Upper lobe of right lung (tissue), 1 donor: Measurements from ENCODE around the gene HMGB3. TPM values are rescaled to one million over a fixed set of nuclear protein-coding genes. Genes with fewer than 3 reads are reported as not detected.

Source experiments
- ATAC-seq: fragments of 200-7000 bp; cut with Tn5 transposase; one replicate; pipeline ENCODE4 v1.9.1; 2020; ENCODE audit warnings: mild to moderate bottlenecking, moderate library complexity
- DNase-seq: peaks from one replicate; pipeline ENCODE4 v3.0.0-alpha.2; 2020
- H3K27ac ChIP-seq: fragments of 200-600 bp; one replicate; pipeline ENCODE4 v1.8.0; 2022
- H3K27me3 ChIP-seq: fragments of 200-600 bp; one replicate; pipeline ENCODE4 v1.8.0; 2022; ENCODE audit warnings: mild to moderate bottlenecking
- H3K36me3 ChIP-seq: fragments of 200-600 bp; one replicate; pipeline ENCODE4 v1.8.0; 2022
- H3K4me1 ChIP-seq: fragments of 200-600 bp; one replicate; pipeline ENCODE4 v1.8.0; 2022
- H3K4me3 ChIP-seq: fragments of 200-600 bp; one replicate; pipeline ENCODE4 v1.8.0; 2022; ENCODE audit warnings: mild to moderate bottlenecking
- H3K9me3 ChIP-seq: fragments of 200-600 bp; one replicate; pipeline ENCODE4 v1.8.0; 2022
- CTCF ChIP-seq: fragments of 200-600 bp; IDR thresholded peaks from one replicate; pipeline ENCODE4 v1.8.0; 2022; ENCODE audit warnings: antibody characterized with exemption
- intact Hi-C: fragments of 100-400 bp; cut with DNase I; formaldehyde crosslinking; loops from one replicate; pipeline ENCODE4 v1.11.0; 2022
- long read RNA-seq: library from polyadenylated mRNA; unstranded; transcript quantifications from one replicate; pipeline ENCODE4 v2.0.0, GENCODE V29; 2021
- total RNA-seq: library from RNA; stranded (reverse); fragmentation: NEBNext Ultra II Directional; extraction: Animal tissue kit (Norgen Biotek cat#: 25700); gene quantifications from one replicate; pipeline ENCODE4 v1.2.1, GENCODE V29; 2021
- donor health status: DM: no; HTN: yes; CAD: no; lungs with severe emphysema.

Gene HMGB3
- total RNA-seq: 19.5 TPM
- long read RNA-seq, transcript HMGB3-201 (5 exons, 3,560 nt): major isoform, 8 of 9 reads
- long read RNA-seq, partial matches to known transcripts: 1 of 9 reads
- long read RNA-seq, other reads (novel, unspliced or antisense): 0 of 9 reads

- ATAC-seq (peak; percentile 99), DNase-seq (peak; percentile 93)
- peak within 1 kb of the TSS; percentile 51 for H3K4me3 ChIP-seq
- no peaks in the 10 kb centered on the region for H3K27me3 ChIP-seq
- H3K4me1 ChIP-seq: no peaks in the 10 kb centered on the region
- no peaks in the 10 kb centered on the region for H3K36me3 ChIP-seq
- H3K9me3 ChIP-seq: no peaks in the 10 kb centered on the region
- TF ChIP-seq CTCF: no peak
- no peak within 1 kb of the TSS for H3K27ac ChIP-seq
- intact Hi-C loops: no loop called here
Measured at GRCh38 chrX:150982788-150983520, at the start of gene HMGB3. TSS of gene HMGB3 (plus strand) at chrX:150983335. CDS start at chrX:150985600, 2,265 bp downstream.

GRCh38 chrX:150933945-150934350, 49.2 kb upstream of the HMGB3 start:
- Histone ChIP-seq H3K9me3 (no peaks in the 10 kb centered on the region), H3K27me3 (no peaks in the 10 kb centered on the region), H3K4me1 (no peaks in the 10 kb centered on the region), H3K27ac (no peak overlapping the region), H3K36me3 (no peaks in the 10 kb centered on the region), H3K4me3 (no peak overlapping the region)
- no peak for TF ChIP-seq CTCF
- intact Hi-C loops: no loop called here
- ATAC-seq (no peak), DNase-seq (no peak)

GRCh38 chrX:150934453-150934852, 48.7 kb upstream of the HMGB3 start:
- no peak overlapping the region for H3K27ac ChIP-seq
- intact Hi-C loops: no loop called here
- H3K9me3 ChIP-seq: no peaks in the 10 kb centered on the region
- ATAC-seq: no peak
- no peaks in the 10 kb centered on the region for H3K27me3 ChIP-seq
- DNase-seq: no peak
- no peaks in the 10 kb centered on the region for H3K4me1 ChIP-seq
- no peak for TF ChIP-seq CTCF
- H3K36me3 ChIP-seq: no peaks in the 10 kb centered on the region
- no peak overlapping the region for H3K4me3 ChIP-seq

- no peak for TF ChIP-seq CTCF
- Histone ChIP-seq H3K36me3 (no peaks in the 10 kb centered on the region), H3K27me3 (no peaks in the 10 kb centered on the region), H3K4me3 (no peak overlapping the region), H3K4me1 (no peaks in the 10 kb centered on the region), H3K9me3 (no peaks in the 10 kb centered on the region), H3K27ac (no peak overlapping the region)
- no peak for ATAC-seq
- intact Hi-C loops: no loop called here
- no peak for DNase-seq
Measured at GRCh38 chrX:150935467-150935866, 47.7 kb upstream of the HMGB3 start.

GRCh38 chrX:150936556-150936955, 46.6 kb upstream of the HMGB3 start:
- no peaks in the 10 kb centered on the region for H3K9me3 ChIP-seq
- H3K27ac ChIP-seq: no peak overlapping the region
- no peak for TF ChIP-seq CTCF
- no peaks in the 10 kb centered on the region for H3K27me3 ChIP-seq
- ATAC-seq (no peak), DNase-seq (no peak)
- H3K4me3 ChIP-seq: no peak overlapping the region
- H3K36me3 ChIP-seq: no peaks in the 10 kb centered on the region
- intact Hi-C loops: no loop called here
- no peaks in the 10 kb centered on the region for H3K4me1 ChIP-seq
